Fibroblast of lung (primary cell): ENCODE measurements around the gene ZNF804B. TPM values are rescaled to one million over a fixed set of nuclear protein-coding genes. Genes with fewer than 3 reads are reported as not detected.

Source experiments
- DNase-seq, 2 donors: peaks; one replicate each; pipeline versions ENCODE4 v3.0.0 to v3.0.0-alpha.2; 2010; ENCODE audit warnings: low read depth in 2 of 2
- H2AFZ ChIP-seq: 2 replicates; pipeline ENCODE4 v1.5.1; 2012; ENCODE audit warnings: low read length, control low read depth, inconsistent platforms
- H3K27ac ChIP-seq: 2 replicates; pipeline ENCODE4 v1.5.1; 2011; ENCODE audit warnings: low read length, control low read depth; ENCODE audit not compliant: insufficient read depth
- H3K27me3 ChIP-seq: 2 replicates; pipeline ENCODE4 v1.5.1; 2011; ENCODE audit warnings: mild to moderate bottlenecking, low read length; ENCODE audit not compliant: control insufficient read depth, insufficient read depth
- H3K36me3 ChIP-seq: 2 replicates; pipeline ENCODE4 v1.5.1; 2011; ENCODE audit warnings: low read length; ENCODE audit not compliant: control insufficient read depth, insufficient read depth
- H3K4me1 ChIP-seq: 2 replicates; pipeline ENCODE4 v1.5.1; 2011; ENCODE audit warnings: low read length; ENCODE audit not compliant: control insufficient read depth, insufficient read depth; ENCODE audit errors: extremely low read depth
- H3K4me2 ChIP-seq: 2 replicates; pipeline ENCODE4 v1.5.1; 2011; ENCODE audit warnings: low read length, control low read depth; ENCODE audit not compliant: insufficient read depth; ENCODE audit errors: extremely low read depth
- H3K4me3 ChIP-seq, 4 experiments: fragments of 200-600 bp in 1 of 4; sonication (generic) in 1 of 4; replicated peaks in 1 of 4; 2 replicates each; pipeline ENCODE4 v1.5.1; 2011 to 2016; ENCODE audit warnings: low read length in 4 of 4, low read depth in 3 of 4, mild to moderate bottlenecking in 3 of 4, control low read depth in 2 of 4, inconsistent platforms in 1 of 4, mixed read lengths in 1 of 4; ENCODE audit not compliant: insufficient read depth in 1 of 4; ENCODE audit errors: control extremely low read depth in 1 of 4
- H3K79me2 ChIP-seq: 2 replicates; pipeline ENCODE4 v1.5.1; 2012; ENCODE audit warnings: mild to moderate bottlenecking, low read length, inconsistent platforms; ENCODE audit not compliant: control insufficient read depth, insufficient read depth
- H3K9ac ChIP-seq: 2 replicates; pipeline ENCODE4 v1.5.1; 2011; ENCODE audit warnings: mild to moderate bottlenecking, low read length, control low read depth; ENCODE audit not compliant: insufficient read depth
- H3K9me3 ChIP-seq: 2 replicates; pipeline ENCODE4 v1.5.1; 2012; ENCODE audit warnings: low read depth, low read length; ENCODE audit not compliant: control insufficient read depth, insufficient read depth
- H4K20me1 ChIP-seq: 2 replicates; pipeline ENCODE4 v1.5.1; 2011; ENCODE audit warnings: low read length; ENCODE audit not compliant: control insufficient read depth, insufficient read depth; ENCODE audit errors: extremely low read depth
- EZH2 ChIP-seq: IDR thresholded peaks from 2 replicates; pipeline ENCODE4 v1.5.1; 2012; ENCODE audit warnings: low read length, control low read depth, mild to moderate bottlenecking; ENCODE audit errors: missing control alignments
- polyA plus RNA-seq, 2 donors: library from polyadenylated mRNA; depleted of rRNA in 1 of 2; stranded (reverse) in 1 of 2; unstranded in 1 of 2; fragments of >200 nt; gene quantifications; 2 replicates each; pipeline ENCODE4 v1.2.1, GENCODE V29; 2011 to 2012; ENCODE audit warnings: missing spikeins in 1 of 2
- total RNA-seq: library from RNA; depleted of rRNA; stranded (reverse); fragments of >200 nt; gene quantifications from 2 replicates; pipeline ENCODE4 v1.2.1, GENCODE V29; 2014
- TF ChIP-seq, protein P1 (sequence below), 2 donors: IDR thresholded peaks in 1 of 2; conservative IDR thresholded peaks in 1 of 2; 1 replicate in 1 of 2; 2 replicates in 1 of 2; pipeline ENCODE4 v1.5.1; 2011 to 2012; ENCODE audit warnings: low read length in 2 of 2, control low read depth in 1 of 2, inconsistent platforms in 1 of 2, low read depth in 1 of 2, mild to moderate bottlenecking in 1 of 2

Gene ZNF804B
- total and polyA plus RNA-seq, 2 donors (not counting 1 experiment from before 2014, with no cell fraction given): not detected

DNA sequence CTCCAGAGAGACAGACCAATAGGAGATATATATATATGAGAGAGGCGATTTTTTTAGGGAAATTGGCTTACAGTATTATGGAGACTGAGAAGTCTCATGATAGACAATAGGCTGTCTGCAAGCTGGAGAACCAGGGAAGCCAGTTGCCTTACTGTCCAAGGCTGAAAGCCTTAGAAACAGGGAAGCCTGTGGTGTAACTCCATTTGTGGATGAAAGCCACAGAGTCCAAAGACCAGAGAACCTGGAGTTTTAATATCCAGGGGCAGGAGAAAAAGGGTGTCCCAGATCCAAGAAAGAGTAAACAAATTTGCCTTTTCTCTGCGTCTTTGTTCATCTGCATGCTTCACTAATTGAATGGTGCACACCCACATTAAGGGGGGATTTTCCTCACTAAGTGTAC is 107.7 kb downstream of the ZNF804B start:
- H3K79me2 ChIP-seq: no peaks in the 10 kb centered on the region
- H2AFZ ChIP-seq: no peak overlapping the region
- no peaks in the 10 kb centered on the region for H3K4me1 ChIP-seq
- no peak for TF ChIP-seq EZH2
- TF ChIP-seq, protein P1, sequence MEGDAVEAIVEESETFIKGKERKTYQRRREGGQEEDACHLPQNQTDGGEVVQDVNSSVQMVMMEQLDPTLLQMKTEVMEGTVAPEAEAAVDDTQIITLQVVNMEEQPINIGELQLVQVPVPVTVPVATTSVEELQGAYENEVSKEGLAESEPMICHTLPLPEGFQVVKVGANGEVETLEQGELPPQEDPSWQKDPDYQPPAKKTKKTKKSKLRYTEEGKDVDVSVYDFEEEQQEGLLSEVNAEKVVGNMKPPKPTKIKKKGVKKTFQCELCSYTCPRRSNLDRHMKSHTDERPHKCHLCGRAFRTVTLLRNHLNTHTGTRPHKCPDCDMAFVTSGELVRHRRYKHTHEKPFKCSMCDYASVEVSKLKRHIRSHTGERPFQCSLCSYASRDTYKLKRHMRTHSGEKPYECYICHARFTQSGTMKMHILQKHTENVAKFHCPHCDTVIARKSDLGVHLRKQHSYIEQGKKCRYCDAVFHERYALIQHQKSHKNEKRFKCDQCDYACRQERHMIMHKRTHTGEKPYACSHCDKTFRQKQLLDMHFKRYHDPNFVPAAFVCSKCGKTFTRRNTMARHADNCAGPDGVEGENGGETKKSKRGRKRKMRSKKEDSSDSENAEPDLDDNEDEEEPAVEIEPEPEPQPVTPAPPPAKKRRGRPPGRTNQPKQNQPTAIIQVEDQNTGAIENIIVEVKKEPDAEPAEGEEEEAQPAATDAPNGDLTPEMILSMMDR (conservative IDR thresholded peaks at IDR 0.05 in 1 of 2, IDR thresholded peaks at IDR 0.05 in 1 of 2; ENCODE audit: low read depth in 1 of 2, low read length in 2 of 2): no peak
- H3K4me2 ChIP-seq: no peak overlapping the region
- H3K4me3 ChIP-seq: no peak overlapping the region
- H3K27ac ChIP-seq: no peak overlapping the region
- no peaks in the 10 kb centered on the region for H3K9me3 ChIP-seq
- no peaks in the 10 kb centered on the region for H3K27me3 ChIP-seq
- DNase-seq: no peak
- H3K9ac ChIP-seq: no peak overlapping the region
- H3K36me3 ChIP-seq: no peaks in the 10 kb centered on the region
- no peaks in the 10 kb centered on the region for H4K20me1 ChIP-seq

DNA sequence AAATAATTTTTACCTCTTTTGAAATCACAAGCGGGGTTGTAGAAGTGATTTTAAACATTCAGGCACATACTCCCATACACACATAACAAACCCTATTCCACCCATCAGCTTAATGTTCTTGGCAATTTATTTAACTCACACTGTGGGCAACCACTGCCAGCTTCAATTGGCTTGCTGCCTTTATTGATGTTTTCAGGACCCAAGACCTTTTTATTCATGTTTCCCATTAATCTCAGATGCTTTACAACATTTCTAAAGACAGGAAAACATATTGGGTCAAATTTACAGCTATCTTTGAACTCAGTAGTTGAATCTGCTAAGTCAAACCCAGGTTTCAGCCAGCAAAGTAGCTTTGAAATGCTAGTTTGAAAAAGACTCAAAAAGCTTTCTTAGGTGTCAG is 109.0 kb downstream of the ZNF804B start:
- Histone ChIP-seq H3K4me2 (no peak overlapping the region), H3K79me2 (no peaks in the 10 kb centered on the region), H3K4me3 (no peak overlapping the region), H3K9me3 (no peaks in the 10 kb centered on the region), H4K20me1 (no peaks in the 10 kb centered on the region), H3K4me1 (no peaks in the 10 kb centered on the region), H3K36me3 (no peaks in the 10 kb centered on the region), H3K27ac (no peak overlapping the region), H2AFZ (no peak overlapping the region), H3K27me3 (no peaks in the 10 kb centered on the region), H3K9ac (no peak overlapping the region)
- no peak for DNase-seq
- TF ChIP-seq, protein P1 (conservative IDR thresholded peaks at IDR 0.05 in 1 of 2, IDR thresholded peaks at IDR 0.05 in 1 of 2; ENCODE audit: low read depth in 1 of 2, low read length in 2 of 2): no peak
- no peak for TF ChIP-seq EZH2

DNA sequence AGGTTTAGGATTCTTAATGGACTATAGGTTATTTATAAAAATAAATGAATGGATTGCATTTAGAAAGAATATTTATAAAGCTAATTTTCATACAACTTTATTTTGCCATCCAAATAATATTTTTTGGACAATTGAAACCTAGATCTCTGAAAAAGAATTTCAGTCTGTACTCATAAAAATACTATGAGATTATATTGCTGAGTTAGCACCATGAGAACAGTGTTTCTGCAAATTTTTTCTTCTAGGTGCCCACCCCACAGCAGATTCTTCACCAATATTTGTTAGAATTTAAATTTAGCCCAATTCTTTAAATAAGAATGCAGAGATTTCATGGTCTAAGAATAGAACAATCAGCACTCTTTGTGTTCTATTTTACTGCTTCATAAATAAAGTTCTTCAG is 121.6 kb downstream of the ZNF804B start:
- DNase-seq: no peak
- Histone ChIP-seq H3K4me3 (no peak overlapping the region), H3K79me2 (no peaks in the 10 kb centered on the region), H3K27ac (no peak overlapping the region), H4K20me1 (no peaks in the 10 kb centered on the region), H3K4me2 (no peak overlapping the region), H3K4me1 (no peaks in the 10 kb centered on the region), H2AFZ (no peak overlapping the region), H3K36me3 (no peaks in the 10 kb centered on the region), H3K27me3 (no peaks in the 10 kb centered on the region), H3K9ac (no peak overlapping the region), H3K9me3 (no peaks in the 10 kb centered on the region)
- TF ChIP-seq, protein P1 (conservative IDR thresholded peaks at IDR 0.05 in 1 of 2, IDR thresholded peaks at IDR 0.05 in 1 of 2; ENCODE audit: low read depth in 1 of 2, low read length in 2 of 2): no peak
- TF ChIP-seq EZH2: no peak
